GM21515 (cell line): ENCODE results near the gene MFGE8.

Experiments used
- ATAC-seq: cut with Tn5 transposase; IDR thresholded peaks from one replicate; pipeline ENCODE4 v1.9.1; 2021; ENCODE audit not compliant: unreplicated experiment

The MFGE8 gene

DNA sequence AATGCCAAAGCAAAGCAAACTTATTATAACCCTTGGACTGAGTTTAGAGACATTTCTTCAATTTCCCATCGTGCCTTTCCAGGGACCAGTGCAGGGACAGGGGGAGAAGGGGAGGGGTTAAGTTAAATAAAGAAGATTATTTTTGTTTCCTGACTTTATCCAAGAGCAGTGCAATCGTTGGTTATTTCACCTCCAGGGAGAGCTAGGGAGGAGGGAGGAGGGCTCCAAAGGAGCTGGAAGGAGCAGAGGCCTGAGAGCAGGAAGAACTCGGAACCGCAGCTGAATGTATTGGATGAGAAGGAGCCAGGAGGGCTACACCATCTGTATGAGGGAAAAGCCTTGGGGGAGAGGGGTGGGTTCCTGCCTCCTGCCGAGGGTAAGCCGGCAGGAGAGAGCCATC is 38.5 kb downstream of the MFGE8 start:
- no peak for ATAC-seq

- ATAC-seq, result no peak
These were observed 38.9 kb downstream of the MFGE8 start for GRCh38 chr15:88874275-88874674.

GRCh38 chr15:88873786-88874185 is 39.4 kb downstream of the MFGE8 start:
- ATAC-seq, result no peak

- no peak for ATAC-seq
These were observed 40.5 kb downstream of the MFGE8 start for GRCh38 chr15:88872706-88873105.

DNA sequence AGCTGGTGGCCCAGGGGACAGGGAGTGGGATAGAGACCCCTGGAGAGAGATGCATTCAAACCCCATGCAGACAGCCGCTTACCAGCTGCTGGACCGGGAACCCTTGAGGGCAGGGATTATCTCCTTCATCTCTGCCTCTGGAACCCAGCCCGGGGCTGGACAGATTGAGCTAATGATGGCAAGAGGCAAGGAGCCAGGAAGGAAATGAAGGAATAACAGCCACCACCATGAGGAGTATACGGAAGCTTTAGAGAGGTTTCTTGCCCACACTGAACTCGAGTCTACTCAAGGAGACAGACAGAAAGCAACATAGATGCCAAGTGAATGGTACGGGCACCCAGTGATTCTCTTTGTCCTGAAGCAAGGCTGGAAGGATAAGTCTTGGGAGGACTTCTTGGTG is 41.1 kb downstream of the MFGE8 start:
- no peak for ATAC-seq

DNA sequence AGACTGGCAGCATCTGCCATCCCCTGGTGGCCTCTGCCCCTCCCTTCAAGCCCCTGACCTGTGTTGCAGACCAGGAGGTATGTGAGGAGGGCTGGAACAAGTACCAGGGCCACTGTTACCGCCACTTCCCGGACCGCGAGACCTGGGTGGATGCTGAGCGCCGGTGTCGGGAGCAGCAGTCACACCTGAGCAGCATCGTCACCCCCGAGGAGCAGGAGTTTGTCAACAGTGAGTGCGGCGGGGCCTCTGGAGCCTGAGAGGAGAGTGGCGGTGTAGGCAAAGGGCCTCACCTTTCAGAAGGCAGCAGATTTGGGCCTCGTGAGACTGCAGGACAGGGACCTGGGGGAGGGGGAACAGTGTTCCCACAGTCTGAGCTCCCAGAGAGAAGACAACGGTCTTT is 41.9 kb downstream of the MFGE8 start:
- ATAC-seq, result no peak

DNA sequence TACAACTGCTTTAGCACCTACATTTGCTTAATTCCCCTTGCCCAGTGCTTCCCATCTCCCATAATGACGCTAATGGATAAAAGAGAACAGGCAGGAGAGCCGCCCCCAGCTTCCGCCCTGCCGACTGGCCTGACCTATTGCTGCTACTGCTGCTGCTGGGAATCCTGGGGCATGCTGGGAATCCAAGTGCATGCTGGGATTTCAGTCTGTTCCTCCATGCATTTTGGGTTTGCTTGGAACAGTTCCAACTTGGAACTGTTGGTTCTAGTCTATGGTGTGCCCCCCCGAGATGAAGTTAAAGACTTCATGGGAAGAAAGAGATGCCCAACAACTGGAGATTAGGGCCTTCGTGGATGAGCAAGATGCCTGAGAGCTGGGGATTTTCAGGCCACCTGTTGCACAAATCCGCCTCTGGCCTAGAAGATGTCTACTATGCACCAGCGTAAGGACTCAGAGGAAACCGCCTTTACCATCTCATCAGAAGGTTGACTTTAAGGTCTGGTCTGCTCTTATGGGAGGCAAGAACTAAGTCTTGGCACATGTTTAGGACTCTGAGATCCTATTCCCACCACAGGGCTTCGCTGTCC is 46.8 kb downstream of the MFGE8 start:
- no peak for ATAC-seq

DNA sequence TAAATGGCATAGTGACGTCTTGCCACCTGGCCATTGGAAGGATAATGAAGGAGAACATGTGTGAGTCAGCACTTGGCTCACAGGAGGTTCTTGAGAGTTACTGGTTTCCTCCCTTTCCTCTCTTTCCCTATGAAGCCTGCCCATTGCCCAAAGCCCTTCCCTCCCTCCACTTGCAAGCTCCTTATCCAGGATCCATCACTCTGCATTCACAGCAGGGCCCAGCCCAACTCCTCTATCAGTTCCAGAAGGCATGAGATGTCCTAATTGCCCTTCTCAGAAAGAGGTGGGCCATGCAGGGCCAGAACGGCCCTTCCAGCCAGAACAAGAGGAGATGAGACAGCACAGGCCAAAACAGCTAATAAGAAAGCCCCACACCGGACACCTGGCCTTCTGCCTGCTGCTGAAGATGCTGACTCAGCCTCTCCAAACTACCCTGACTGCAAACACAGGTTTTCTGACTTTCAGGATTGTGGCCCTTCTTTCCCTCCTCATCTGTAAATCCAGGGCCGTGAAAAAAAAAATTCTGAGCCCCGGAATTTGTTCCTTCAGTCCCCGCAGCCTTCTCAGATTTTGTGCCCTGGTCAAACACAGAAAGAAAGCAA is 47.6 kb downstream of the MFGE8 start:
- no peak for ATAC-seq

DNA sequence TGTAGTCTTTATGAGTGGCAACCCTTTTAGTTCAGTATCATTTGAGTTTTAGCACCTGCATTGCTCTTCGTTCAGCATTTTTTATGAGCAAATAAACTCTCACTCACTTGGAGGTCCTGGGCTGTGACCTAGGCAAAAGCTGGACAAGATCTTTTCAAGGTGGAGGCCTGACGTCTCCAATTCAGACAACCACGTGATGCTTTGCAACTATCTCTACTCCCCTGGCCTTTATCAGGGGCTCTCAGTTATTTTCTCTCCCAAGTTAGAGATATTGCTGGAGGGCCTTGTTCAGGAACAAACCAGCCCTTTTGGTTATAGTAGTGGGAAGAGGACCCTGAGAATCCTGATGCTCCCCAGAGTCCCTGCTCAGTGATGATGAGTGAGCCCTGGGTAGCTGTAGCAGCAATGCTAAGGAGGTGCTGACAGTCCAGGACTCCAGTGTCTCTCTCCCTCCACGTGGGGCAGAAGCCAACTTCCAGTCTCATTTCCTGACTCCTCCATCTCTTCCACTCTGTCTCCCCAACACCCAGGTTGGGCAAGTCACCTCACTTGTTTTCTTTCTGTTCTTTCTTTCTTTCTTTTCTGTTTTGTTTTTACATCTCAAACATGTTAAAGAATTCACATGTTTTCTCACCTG is 48.2 kb downstream of the MFGE8 start:
- no peak for ATAC-seq

GRCh38 chr15:88863412-88863811 is 49.8 kb downstream of the MFGE8 start:
- no peak for ATAC-seq

GRCh38 chr15:88860212-88860611 is 53.0 kb downstream of the MFGE8 start:
- ATAC-seq, result no peak

DNA sequence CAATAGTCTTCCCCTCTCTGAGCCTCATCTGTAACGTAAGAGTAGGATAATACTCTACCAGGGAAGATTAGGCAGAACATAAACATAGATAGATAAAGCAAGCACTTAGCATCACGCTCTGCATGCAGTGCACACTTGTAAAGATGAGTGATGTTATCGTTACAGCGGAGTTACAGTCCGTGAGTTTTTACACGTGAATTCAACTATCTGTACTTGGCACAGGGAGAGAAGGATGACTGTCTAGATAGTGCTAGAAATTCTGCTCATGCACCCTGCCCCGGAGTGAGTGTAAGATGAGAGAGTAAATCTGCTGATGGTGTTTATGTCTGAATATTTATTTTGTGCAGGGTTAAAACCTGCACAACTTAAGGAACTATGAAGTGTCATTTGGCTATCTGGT is 53.6 kb downstream of the MFGE8 start:
- ATAC-seq, result no peak

GRCh38 chr15:88858934-88859333 is 54.2 kb downstream of the MFGE8 start:
- ATAC-seq, result no peak

- ATAC-seq, result no peak
These were observed 60.7 kb downstream of the MFGE8 start for GRCh38 chr15:88852476-88852875.

GRCh38 chr15:88849376-88850072 is 63.7 kb downstream of the MFGE8 start:
- no peak for ATAC-seq
